HG03060 (cell line): ENCODE data around the gene MED16.

Experiments
- ATAC-seq: cut with Tn5 transposase; IDR thresholded peaks from one replicate; pipeline ENCODE4 v1.9.1; 2021; ENCODE audit warnings: low read depth, moderate number of reproducible peaks; ENCODE audit not compliant: unreplicated experiment

MED16 gene

GRCh38 chr19:892894-893689 is at the start of gene MED16, which contains the start of gene RNU6-9:
MED16 (minus strand) TSS chr19:893187; CDS start chr19:891131, 2,056 bp downstream.
RNU6-9 (plus strand) TSS chr19:893484.
- peak; percentile 70 for ATAC-seq

- no peak for ATAC-seq
Observed at GRCh38 chr19:942133-942645, 49.2 kb upstream of the MED16 start.

GRCh38 chr19:941292-942132 is 48.5 kb upstream of the MED16 start:
- ATAC-seq, result no peak

GRCh38 chr19:940591-941291 is 47.8 kb upstream of the MED16 start:
- no peak for ATAC-seq

GRCh38 chr19:939922-940321 is 46.9 kb upstream of the MED16 start:
- ATAC-seq, result no peak

- ATAC-seq, result no peak
Observed at GRCh38 chr19:939439-939838, 46.5 kb upstream of the MED16 start.

GRCh38 chr19:938233-938923 is 45.4 kb upstream of the MED16 start:
- no peak for ATAC-seq

GRCh38 chr19:937259-937694 is 44.3 kb upstream of the MED16 start:
- no peak for ATAC-seq

- no peak for ATAC-seq
Observed at GRCh38 chr19:936175-936546, 43.2 kb upstream of the MED16 start.

GRCh38 chr19:934865-935479 is 42.0 kb upstream of the MED16 start:
- ATAC-seq, result no peak

- ATAC-seq, result no peak
Observed at GRCh38 chr19:934197-934840, 41.3 kb upstream of the MED16 start.

GRCh38 chr19:933553-933882 is 40.5 kb upstream of the MED16 start:
- ATAC-seq, result no peak

GRCh38 chr19:932648-933552 is 39.9 kb upstream of the MED16 start:
- no peak for ATAC-seq

GRCh38 chr19:931860-932647 is 39.1 kb upstream of the MED16 start:
- no peak for ATAC-seq

GRCh38 chr19:929891-930258 is 36.9 kb upstream of the MED16 start:
- no peak for ATAC-seq

GRCh38 chr19:929203-929890 is 36.4 kb upstream of the MED16 start:
- ATAC-seq, result no peak
